HG02623 (cell line): ENCODE measurements around the gene ENOX1.

ENCODE experiments used
- ATAC-seq: cut with Tn5 transposase; IDR thresholded peaks from one replicate; pipeline ENCODE4 v1.9.1; 2021; ENCODE audit warnings: moderate library complexity; ENCODE audit not compliant: unreplicated experiment

ENOX1 gene

DNA sequence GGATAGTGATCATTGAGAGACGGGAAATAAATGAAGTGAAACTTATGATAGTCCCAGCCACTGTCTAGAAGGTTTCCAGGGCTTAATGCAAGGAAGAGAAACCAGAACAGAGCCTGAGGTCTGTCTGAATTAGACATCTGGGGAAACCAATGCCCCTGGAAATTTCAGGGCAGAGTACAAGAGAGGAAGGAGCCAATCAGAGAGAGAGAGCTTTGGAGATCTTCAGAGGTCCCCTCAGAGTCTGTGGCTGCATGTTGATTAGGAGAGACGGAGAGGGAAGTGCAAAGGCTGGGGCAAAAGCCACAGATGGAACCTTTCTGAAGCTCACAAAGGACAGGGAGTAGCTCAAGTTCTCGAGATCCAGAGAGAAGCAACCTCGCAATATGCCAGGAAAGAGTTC, 385.4 kb downstream of the ENOX1 start:
- no peak for ATAC-seq

DNA sequence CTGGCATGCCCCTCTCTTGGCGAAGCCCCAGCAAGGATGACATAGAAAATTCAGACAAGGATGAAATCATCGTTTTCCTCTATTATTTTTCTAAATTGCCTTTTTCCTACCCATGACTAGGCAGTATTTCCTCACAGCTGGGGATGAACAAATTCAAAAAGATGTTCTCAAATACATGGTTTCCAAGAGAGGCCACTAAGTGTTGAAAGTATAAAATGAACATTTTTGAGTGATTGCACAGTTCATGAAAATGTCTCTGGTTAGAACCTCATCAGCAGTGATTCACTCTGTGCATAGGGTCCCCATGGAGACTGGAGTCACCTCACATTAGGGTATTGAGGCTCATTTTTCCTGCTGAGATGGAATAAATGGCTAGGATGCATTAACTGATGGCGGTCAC, 389.7 kb downstream of the ENOX1 start:
- no peak for ATAC-seq

DNA sequence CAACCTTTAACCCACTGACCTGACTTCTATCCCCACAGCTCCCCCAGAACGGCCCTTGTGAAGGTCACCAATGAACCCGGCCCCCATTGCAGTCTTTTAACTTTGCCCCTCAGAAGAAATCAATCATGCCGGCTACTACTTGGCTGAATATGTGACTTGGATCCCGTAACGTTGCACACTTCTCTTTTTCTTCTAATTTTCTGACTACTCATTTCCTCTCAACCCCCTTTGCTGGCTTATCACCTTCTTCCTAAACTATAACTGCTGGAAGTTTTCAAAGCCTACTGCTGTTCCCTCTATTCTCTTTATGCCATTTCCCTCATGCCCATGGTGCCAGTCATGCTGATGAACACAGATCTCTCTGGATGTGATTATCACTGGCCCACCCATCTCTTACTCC, 395.7 kb downstream of the ENOX1 start:
- ATAC-seq, result peak; percentile 14

DNA sequence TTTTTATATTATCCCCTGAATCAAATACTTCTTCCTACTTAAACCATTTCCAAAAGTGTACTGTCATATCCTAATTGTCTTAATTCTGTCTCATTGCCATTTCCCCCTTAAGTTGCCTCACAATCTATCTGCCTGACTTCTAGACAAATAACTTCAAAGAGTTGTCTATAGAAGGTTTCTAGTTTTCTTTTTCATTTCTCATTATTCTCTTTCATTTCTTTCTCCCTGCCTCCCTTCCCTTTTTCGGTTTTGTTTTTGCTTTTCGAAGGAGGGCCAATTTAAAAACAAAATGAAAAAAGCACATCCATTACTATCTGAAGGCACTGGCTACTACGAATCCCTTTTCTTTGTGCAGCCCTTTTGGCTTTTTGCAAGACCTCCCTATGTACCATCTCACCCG, 396.2 kb downstream of the ENOX1 start:
- ATAC-seq, result peak; percentile 41

DNA sequence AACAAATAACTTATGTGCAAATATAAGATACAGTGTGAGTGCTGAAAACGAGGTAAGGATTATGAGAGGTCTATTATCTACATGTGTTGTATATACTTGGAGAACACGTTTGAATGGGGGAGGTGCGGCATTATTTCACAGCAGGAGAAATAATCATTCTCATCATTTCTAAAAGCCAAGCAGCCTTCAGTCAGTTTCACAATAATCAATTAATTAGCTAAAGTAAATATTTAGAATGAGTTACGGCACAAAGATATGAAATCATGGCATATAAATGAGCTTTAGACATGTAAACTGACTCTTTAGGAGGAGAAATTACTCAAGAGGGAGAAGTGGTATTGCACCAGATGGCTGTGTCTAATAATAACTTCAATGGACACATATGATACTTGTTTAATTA, 396.8 kb downstream of the ENOX1 start:
- no peak for ATAC-seq

DNA sequence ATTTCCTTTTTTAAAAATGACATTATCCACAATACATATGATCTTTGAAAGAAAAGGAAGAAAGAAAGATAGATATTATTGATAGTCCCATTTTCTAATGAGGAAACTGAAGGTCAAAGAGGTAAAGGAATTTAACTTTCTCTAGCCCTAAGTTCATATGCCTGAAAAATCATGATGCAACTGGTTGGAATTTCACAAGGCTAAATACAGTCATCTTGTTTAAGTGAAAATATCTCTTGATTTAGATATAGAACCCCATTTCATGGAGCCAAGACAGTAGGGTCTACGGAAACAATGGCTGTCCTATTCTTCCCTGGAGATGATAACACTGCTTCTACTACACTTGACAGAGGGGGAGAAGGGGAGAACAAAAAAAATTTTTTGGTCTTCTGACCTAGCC, 397.2 kb downstream of the ENOX1 start:
- no peak for ATAC-seq

DNA sequence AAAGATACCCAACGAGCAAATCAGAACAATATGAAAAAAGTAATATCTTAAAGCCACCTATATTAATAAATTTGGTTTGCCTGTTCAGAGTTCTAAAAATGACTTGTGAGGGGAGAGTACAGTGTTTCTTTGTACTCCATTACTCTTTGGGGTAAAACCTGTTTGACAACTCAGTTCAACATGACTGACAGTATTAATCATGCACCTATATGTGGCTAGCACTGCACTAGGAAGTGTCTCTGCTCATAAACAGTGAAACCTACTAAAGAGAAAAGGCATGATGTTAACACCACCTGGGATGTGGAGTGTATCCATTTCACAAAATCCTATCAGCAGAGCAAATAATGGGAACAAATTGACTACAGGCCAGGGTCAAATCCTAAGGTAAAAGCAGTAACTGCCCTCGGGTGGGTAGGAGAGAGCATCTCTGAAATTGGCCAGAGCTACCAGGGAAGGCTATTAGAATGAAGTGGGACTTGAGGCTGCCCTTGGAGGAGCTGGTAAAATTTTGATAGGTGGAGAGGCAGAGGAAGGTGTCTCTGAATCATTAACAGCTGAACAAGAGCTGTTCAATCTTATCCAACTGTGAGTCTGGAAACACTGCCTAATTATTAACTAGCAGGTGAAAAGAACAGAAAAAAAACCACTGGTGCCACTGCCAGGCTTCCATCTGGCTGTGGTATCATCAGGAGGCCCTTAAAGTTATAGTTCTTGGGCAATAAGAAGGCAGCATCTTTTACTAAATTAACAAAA, 398.3 kb downstream of the ENOX1 start:
- ATAC-seq, result no peak

DNA sequence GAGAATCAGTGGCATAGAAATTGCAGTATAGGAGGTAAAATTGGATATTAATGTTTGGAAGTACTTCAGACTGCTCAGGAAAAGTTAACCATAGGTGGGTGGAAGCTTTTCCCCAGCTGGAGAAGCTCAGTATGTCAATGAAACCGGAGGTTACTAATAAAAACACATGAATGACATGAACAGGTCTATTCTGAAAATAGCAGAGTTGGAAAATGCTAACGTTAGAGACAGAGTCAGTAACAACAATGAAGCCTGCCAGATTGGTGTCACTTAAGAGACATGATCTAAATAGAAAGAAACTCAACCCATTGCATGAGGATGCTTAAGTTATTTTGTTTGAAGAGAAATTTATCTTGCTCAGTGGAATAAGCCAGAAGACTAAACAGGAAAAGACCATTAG, 398.9 kb downstream of the ENOX1 start:
- ATAC-seq, result no peak

DNA sequence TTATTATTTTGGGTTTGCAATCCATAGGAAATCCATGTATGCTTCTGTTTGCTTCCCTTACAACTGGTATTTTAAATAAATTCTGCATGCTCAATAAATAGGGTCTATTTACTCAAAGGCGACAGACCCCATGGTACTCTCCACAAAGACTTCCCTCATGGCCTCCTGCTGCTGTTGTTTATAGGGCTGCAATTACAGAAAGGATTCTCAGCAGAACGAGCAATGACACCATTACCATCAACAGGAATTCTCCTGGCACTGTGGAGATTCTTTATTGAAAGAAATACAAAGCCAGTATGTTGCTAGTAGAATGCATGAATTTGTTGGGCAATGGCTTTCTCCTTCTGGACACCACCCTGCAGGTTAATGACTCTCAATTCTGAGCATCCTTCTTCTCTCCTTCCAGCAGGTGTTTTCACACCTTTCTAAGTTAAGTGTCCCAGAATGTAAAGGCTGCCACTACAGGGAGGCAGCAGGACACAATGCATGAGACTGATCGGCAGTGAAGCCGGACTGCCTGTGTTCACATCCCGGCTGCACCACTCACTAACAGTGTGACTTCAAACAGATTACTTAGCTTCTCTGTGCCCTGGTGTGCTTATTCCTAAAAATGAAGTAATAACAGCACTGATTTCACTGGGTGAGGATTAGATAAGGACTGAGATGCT, 403.1 kb downstream of the ENOX1 start:
- no peak for ATAC-seq

DNA sequence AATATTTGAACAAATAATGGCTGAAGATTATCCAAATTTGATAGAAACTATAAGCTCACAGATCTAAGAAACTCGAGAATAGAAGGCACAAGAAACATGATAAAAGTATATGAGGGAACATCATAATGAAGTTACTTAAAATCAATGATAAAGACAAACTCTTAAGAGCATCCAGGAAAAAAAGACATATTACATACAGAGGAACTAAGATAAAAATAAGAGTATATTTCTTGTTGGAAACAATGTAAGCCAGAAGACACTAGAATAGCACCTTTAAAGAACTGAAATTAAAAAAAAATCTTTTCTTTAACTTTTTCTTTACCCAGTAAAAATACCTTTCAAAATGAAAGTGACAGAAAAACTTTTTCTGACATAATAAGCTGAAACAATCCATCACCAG, 407.0 kb downstream of the ENOX1 start:
- ATAC-seq, result no peak

DNA sequence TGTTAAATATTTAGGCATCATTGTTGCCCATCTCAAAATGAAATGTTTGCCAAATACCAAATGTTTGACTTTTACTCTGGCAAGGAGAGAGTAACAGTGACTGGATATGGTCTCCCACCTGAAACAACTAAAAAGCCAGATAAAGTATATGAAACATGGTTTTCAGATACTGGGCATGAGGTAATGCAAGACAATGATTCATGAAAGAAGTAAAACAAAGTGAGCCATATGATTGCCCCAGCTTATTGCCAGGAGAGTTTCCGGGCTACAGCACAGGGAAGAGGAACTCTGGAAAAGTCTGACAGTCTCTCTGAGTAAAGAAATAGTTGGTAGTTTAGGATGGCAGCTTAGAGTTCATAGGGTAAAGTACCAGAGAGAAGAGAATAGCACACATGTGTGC, 408.8 kb downstream of the ENOX1 start:
- ATAC-seq, result no peak

DNA sequence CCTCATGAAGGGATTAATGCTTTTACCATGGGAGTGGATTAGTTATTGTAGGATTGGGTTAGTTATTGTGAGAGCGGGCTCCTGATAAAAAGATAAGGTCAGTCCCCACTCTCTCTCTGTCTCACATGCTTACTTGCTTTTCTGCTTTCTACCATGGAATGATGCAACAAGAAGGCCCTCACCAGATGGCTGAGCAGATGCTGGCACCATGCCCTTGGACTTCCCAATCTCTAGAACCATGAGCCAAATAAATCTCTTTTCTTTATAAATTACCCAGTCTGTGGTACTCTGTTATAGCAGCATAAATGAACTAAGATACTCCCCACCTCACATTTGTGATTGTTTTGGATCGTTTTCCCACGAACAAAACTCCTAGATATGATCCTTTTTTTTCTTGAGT, 409.6 kb downstream of the ENOX1 start:
- ATAC-seq, result no peak

DNA sequence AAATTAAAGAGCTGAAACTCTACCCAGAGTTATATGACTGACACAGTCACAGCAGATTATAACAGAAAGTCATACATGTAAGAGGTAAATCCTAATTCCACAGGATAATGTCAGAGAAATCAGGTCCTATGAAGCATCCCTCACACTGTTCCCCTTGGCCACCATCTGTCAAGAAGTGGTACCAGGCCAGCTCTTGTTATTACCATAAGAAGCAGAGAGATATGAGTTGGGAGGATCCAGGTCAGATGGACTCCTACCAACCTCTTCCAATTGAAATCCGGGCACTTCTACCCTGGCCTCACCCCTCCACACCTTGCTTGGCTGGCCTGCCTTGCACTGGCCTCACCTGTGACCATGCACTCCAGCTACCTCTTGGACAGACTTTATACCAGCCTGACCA, 410.2 kb downstream of the ENOX1 start:
- ATAC-seq, result no peak

DNA sequence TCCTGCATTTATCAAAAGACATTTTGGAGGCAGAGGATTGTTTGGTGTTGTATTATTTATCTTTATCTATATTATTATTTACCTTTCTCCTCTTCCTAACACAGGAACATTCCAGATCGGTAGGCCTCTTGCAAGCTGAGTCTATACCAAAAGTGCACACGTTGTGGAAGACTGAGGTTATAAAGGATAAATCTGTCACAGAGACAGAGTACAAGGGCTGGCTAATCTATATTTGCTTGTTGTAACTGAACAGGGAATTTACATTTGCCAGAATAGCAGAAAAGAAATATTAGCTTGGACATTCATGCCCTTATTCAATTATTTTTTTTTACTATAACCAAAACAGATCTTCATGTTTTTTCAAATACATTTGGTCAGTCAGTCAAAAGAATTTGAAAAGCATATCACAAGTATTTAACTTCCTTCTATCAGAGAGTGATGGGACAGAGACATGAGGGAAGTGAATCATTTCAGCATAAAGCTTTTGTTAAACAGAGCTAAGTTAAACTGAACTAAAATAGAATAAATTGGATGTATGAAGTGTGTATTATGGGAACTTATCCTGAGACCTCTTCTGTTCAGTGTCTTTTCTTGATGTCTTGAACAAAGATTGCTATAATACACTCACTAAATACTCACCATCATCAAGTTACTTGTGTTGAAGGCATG, 410.8 kb downstream of the ENOX1 start:
- no peak for ATAC-seq

DNA sequence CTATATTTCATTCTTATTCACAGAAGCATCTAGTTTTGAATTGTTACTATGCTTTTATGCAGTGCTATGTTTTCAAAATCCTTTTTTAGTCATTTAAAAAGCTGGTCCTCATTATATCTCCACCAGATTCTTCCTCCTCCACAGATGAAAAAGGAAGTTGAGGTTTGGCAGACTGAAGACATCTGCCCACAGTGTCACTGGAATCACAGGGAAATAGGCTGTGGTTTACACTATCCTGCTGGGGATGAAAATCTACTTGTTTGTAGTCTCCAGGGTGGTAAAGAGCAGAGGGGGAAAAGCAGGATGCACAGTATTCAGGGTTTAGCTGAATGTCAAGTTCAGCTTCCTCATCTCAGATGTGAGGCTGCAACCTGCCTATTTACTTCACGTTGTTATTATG, 412.2 kb downstream of the ENOX1 start:
- ATAC-seq, result no peak

DNA sequence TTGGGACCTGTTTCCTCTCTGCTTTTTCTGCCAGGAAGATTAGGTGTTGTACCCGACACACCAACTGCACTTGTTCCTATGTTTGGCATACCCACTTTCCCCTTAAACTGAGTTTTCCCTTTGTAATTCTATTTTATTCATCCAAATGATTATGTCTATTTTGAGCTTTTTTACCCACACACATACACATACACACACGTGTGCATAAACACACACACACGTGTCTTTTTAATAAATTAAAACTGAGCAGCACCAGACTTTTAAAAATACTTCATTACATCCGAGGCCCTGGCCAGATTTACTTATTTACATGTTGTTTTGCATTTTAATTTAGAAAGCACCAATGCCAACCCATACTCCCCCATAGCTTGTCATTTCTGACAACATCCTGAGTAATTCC, 413.4 kb downstream of the ENOX1 start:
- no peak for ATAC-seq

DNA sequence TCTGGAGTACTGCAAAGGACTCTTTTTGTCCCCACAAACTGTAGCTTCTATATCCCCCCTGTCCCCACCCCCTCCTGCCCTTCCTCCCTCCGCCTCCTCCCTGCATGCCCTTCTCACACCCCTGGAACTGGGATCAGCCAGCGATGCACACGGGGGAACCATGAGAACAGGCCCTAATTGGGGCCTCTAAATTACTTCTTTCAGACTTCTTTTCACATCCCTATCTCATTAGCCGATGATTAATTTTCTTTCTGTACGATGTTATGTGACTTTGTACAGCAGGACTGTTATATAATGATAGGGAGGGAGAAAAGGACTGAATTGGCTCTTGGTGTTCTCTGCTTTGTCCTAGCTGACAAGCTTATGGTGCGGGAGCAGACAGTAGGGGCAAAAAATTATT, 415.9 kb downstream of the ENOX1 start:
- ATAC-seq, result no peak

DNA sequence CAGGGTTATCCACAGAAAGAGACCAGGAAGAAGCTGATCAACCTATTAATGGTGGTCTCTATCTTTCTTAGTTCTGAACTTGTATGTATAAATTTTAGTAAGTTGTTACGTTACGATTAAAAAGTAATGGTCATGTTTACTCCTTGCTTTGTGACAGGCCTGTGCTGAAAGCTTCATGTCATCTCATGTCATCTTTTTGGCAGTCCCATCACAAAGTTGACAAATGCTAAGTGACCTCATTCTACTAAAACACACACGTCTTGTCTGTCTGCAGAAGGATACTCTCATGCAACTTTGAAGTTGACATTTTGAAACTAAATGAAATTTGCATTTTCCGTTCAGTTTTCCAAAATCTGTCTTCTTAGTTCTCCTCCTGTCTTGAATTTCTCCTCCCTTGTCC, 417.5 kb downstream of the ENOX1 start:
- no peak for ATAC-seq

DNA sequence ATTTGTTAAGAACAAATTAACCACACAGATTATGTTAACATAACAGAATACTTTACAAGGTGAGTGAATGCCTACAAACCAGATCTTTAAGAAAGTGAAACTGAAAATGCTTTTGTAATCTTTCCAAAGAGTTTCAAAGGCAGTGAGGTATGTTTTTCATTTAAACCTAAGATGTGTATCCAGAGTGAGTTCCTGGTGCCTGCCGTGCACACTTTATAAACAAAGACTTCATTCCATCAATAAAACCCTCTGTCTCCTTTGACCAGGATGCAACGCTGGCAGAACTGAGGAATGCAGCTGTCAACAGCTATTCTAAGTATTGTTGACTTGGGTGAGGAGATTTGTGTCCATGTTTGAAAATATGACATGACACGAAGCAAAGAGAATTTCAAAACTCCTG, 418.8 kb downstream of the ENOX1 start:
- ATAC-seq, result no peak

DNA sequence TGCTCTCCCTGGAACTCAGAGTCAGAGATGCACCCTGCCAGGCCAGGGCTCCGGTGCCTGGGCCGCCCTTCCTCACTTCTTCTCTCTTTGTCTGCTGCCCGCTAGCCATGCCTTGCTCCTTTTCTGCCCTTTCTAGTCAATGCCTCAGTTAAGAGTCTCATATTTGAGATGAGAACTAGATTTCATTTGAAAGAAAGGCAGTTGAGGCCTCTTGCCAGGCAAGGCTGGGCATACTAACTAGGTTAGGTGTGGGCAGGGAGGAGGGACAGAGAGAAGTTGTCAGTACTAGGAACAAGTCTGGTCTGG, 421.8 kb downstream of the ENOX1 start:
- no peak for ATAC-seq

DNA sequence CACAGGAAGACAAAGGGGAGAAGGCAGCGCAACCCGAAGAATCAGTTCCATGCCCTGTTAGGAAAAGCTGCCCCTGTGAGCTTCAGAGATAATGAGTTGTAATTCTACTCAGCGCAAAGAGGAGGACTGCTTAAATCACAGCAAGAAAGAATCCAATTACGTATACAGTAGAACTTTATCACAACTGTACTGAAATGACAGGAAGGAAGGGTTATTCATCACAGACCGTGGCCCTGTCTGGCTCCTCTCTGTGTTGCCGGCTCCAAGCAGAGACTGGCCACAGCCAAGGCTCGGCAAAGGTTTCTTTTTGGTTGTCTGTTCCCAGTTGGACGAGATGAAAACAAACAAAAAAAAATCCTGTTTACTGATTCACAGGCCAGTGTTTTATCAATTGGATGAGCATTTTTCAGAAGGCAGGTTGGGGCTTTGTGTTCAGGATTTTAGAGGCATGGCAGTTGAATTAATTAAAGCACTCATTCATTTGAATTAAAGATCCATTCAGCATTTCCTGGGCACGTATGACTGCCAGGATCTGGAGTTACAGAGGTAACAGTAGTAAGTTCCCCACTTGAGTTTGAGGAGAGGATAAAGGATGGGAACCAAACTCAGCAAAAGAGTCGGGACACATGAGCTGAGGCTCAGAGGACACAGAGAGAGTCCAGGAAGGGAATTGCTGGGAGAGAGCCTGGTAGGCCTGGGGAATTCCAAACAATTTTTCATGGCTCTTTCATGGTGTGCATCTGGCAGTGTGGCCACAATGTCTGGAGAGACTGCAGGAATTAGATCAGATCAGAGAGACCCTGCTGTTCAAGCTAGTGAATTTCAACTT, 422.3 kb downstream of the ENOX1 start:
- no peak for ATAC-seq
